ENCODE results near the gene PPP2R5A. TPM values are rescaled to one million over a fixed set of nuclear protein-coding genes. Genes with fewer than 3 reads are reported as not detected.

The PPP2R5A gene
- total RNA-seq, 1 donor from 2014 or later = 13.0 TPM

DNA sequence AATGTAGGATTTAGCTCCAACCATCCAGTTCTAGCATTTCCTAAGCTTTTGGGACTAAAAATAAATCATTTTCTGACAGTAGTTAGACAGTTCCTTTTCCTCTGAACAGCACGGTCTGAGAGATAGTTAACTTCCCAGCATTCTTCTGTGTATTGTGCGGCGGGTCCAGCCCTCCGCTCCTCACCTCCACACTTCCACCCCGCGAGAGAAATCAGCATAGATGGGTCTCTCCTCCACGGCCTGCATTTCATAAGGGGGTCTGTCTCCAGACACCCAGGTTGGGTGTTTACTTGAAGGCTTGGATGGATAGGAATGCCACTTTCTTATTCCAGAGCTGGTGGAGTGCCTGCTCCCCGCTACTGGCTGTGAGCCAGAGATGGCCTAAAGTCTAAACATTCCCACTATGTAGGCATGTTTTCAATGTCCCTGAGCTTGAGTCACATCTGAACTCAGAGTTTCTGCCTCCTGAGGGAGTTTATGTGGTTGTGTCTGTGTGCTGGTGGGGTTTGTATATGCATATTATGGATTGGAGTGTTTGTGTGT lies 38.0 kb upstream of the PPP2R5A start:
- no peak for DNase-seq (ENCODE audit: low read depth, low spot score)
- no peak overlapping the region for H3K27ac Mint-ChIP-seq (ENCODE audit: unreplicated experiment)
- H3K36me3 Mint-ChIP-seq (ENCODE audit: low read depth) = no peaks in the 10 kb centered on the region
- peaks cover 4% of the 10 kb centered on the region for H3K4me1 Mint-ChIP-seq
- H3K9me3 Mint-ChIP-seq = no peaks in the 10 kb centered on the region
- TF ChIP-seq, protein P1, sequence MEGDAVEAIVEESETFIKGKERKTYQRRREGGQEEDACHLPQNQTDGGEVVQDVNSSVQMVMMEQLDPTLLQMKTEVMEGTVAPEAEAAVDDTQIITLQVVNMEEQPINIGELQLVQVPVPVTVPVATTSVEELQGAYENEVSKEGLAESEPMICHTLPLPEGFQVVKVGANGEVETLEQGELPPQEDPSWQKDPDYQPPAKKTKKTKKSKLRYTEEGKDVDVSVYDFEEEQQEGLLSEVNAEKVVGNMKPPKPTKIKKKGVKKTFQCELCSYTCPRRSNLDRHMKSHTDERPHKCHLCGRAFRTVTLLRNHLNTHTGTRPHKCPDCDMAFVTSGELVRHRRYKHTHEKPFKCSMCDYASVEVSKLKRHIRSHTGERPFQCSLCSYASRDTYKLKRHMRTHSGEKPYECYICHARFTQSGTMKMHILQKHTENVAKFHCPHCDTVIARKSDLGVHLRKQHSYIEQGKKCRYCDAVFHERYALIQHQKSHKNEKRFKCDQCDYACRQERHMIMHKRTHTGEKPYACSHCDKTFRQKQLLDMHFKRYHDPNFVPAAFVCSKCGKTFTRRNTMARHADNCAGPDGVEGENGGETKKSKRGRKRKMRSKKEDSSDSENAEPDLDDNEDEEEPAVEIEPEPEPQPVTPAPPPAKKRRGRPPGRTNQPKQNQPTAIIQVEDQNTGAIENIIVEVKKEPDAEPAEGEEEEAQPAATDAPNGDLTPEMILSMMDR (conservative IDR thresholded peaks at IDR 0.05) = no peak
- H3K4me3 Mint-ChIP-seq = no peak overlapping the region
- H3K27me3 Mint-ChIP-seq (ENCODE audit: low read depth) = no peaks in the 10 kb centered on the region

DNA sequence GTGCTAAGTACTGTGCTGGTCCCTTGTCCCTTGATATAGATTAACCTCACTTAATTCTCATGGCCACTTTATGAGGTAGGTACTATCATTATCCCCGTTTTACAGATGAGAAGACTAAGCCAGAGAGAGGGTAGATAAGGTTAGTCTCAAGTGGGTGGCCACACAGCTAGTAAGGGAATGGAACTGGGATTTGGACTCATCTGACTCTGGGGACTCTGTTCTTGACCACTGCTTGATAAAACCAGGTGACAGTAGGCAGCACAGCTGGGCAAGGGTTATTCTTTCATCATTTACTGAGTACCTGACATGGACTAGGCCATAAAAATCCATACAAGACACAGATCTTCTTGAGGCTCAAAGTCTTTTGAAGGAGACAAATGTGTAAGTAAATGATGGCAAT lies 37.2 kb upstream of the PPP2R5A start:
- no peaks in the 10 kb centered on the region for H3K4me1 Mint-ChIP-seq
- no peaks in the 10 kb centered on the region for H3K9me3 Mint-ChIP-seq
- H3K27me3 Mint-ChIP-seq (ENCODE audit: low read depth) = no peaks in the 10 kb centered on the region
- TF ChIP-seq, protein P1 (conservative IDR thresholded peaks at IDR 0.05) = no peak
- no peak for DNase-seq (ENCODE audit: low read depth, low spot score)
- H3K4me3 Mint-ChIP-seq = no peak overlapping the region
- H3K27ac Mint-ChIP-seq (ENCODE audit: unreplicated experiment) = no peak overlapping the region
- H3K36me3 Mint-ChIP-seq (ENCODE audit: low read depth) = no peaks in the 10 kb centered on the region

DNA sequence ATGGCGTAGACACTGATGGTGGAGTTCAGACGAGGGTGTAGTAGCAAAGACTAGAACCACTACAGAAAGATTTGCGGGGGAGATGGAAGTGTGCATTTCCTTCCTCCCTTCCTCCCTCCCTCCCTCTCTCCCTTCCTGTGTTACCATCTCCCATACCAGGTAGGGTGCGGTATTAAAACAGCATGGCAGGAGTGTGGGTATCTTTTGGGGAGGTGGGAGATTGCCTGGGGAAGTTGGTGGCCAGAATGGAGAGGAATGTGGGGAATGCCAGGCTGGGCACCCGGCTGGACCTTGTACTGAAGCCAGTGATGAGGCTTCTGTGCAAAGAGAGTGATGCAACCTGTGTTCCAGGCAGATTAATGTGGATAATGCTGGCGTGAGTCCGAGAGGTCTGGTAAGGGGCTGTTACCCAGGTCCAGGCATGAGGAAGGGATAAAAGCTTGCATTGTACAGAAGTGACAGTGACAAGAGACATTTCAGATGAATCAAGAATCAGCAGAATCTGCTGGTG lies 30.3 kb upstream of the PPP2R5A start:
- H3K27ac Mint-ChIP-seq (ENCODE audit: unreplicated experiment) = no peak overlapping the region
- H3K27me3 Mint-ChIP-seq (ENCODE audit: low read depth) = no peaks in the 10 kb centered on the region
- peaks cover 9% of the 10 kb centered on the region for H3K4me1 Mint-ChIP-seq
- DNase-seq (ENCODE audit: low read depth, low spot score) = no peak
- no peaks in the 10 kb centered on the region for H3K9me3 Mint-ChIP-seq
- TF ChIP-seq, protein P1 (conservative IDR thresholded peaks at IDR 0.05) = no peak
- no peak overlapping the region for H3K4me3 Mint-ChIP-seq
- H3K36me3 Mint-ChIP-seq (ENCODE audit: low read depth) = no peaks in the 10 kb centered on the region

DNA sequence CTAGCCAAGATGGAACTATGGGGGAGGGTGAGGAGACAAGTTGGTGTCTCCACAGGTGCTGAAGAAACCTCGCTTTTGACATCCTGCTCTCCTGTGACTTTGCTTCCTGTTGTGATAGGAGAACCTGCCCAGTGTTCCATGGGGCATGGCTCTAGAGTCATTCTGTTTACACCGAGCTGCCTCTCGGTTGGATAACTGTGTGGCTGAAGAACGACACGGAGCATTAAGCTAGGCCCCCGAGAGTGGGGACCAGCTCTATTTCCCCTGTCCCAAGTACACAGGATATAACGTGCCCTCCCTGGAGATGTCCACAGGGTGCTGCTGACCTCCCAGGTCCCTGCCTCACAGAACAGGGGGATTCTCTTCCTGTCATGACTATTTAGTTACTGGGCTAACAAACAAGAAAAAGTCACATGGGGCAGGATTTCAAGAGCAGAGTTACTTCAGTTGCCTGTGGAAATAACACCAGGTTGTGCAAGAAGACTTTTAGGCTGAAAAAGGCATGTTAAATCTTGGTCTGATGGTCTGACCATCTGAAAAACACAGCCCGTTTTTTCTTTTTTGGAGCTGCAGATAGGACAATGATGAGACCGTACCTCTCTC lies 29.4 kb upstream of the PPP2R5A start:
- no peaks in the 10 kb centered on the region for H3K9me3 Mint-ChIP-seq
- H3K36me3 Mint-ChIP-seq (ENCODE audit: low read depth) = no peaks in the 10 kb centered on the region
- peaks cover 9% of the 10 kb centered on the region for H3K4me1 Mint-ChIP-seq
- DNase-seq (ENCODE audit: low read depth, low spot score) = no peak
- H3K4me3 Mint-ChIP-seq = no peak overlapping the region
- TF ChIP-seq, protein P1 (conservative IDR thresholded peaks at IDR 0.05) = no peak
- H3K27ac Mint-ChIP-seq (ENCODE audit: unreplicated experiment) = no peak overlapping the region
- H3K27me3 Mint-ChIP-seq (ENCODE audit: low read depth) = no peaks in the 10 kb centered on the region

DNA sequence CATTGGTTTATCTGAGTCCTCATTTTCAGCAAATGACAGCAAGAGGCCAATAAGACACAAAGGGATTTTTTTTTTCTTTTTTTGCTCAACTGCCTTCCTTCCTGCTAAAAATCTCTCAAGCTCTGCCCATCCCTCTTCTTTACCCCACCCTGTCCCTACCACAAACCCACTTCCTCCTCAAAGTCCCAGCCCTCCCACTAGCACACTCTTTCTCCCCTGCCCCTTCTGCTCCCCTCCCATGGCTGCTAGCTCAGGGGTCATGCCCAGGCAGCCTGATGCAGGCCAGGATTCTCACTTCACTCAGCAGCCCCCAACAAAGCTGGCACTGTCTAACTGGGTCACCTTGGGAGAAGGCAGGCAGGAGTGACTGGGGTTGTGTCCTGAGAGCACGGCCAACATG lies 28.8 kb upstream of the PPP2R5A start:
- H3K9me3 Mint-ChIP-seq = no peaks in the 10 kb centered on the region
- no peak overlapping the region for H3K27ac Mint-ChIP-seq (ENCODE audit: unreplicated experiment)
- H3K4me3 Mint-ChIP-seq = no peak overlapping the region
- TF ChIP-seq, protein P1 (conservative IDR thresholded peaks at IDR 0.05) = no peak
- H3K36me3 Mint-ChIP-seq (ENCODE audit: low read depth) = no peaks in the 10 kb centered on the region
- H3K27me3 Mint-ChIP-seq (ENCODE audit: low read depth) = no peaks in the 10 kb centered on the region
- H3K4me1 Mint-ChIP-seq = peaks cover 9% of the 10 kb centered on the region
- DNase-seq (ENCODE audit: low read depth, low spot score) = no peak
